Right ventricle myocardium inferior (tissue), 1 donor: ENCODE data around the gene GPM6B. TPM values are rescaled to one million over a fixed set of nuclear protein-coding genes. Genes with fewer than 3 reads are reported as not detected.

ENCODE experiments used
- ATAC-seq: fragments of 200-7000 bp; cut with Tn5 transposase; one replicate; pipeline ENCODE4 v1.9.1; 2020; ENCODE audit warnings: mild to moderate bottlenecking, moderate library complexity
- DNase-seq: peaks from one replicate; pipeline ENCODE4 v3.0.0; 2021; ENCODE audit errors: missing footprints
- intact Hi-C: fragments of 100-400 bp; cut with DNase I; formaldehyde crosslinking; loops from one replicate; pipeline ENCODE4 v1.11.0; 2022
- total RNA-seq: library from RNA; stranded (reverse); fragmentation: NEBNext Ultra II Directional; extraction: Animal tissue kit (Norgen Biotek cat#: 25700); gene quantifications from one replicate; pipeline ENCODE4 v1.2.1, GENCODE V29; 2021
- donor health status: DM: no; HTN: yes; CAD: no; lungs with severe emphysema.

Gene GPM6B
- total RNA-seq, 1 donor from 2014 or later, result 5.1 TPM

- DNase-seq, result no peak
- no peak for ATAC-seq
- intact Hi-C loops, result no loop called here
Observed at GRCh38 chrX:13827298-13828090, 10.6 kb upstream of the GPM6B start.

- intact Hi-C loops, result no loop called here
- DNase-seq (no peak), ATAC-seq (no peak)
Observed at GRCh38 chrX:13826770-13827169, 9.9 kb upstream of the GPM6B start.

GRCh38 chrX:13825178-13825762, 8.4 kb upstream of the GPM6B start:
- intact Hi-C loops, result no loop called here
- ATAC-seq (no peak), DNase-seq (no peak)

- no peak for ATAC-seq
- DNase-seq, result no peak
- intact Hi-C loops, result no loop called here
Observed at GRCh38 chrX:13824746-13825145, 7.9 kb upstream of the GPM6B start.

- ATAC-seq, result no peak
- DNase-seq, result no peak
- intact Hi-C loops, result no loop called here
Observed at GRCh38 chrX:13821738-13822137, 4.8 kb upstream of the GPM6B start.

GRCh38 chrX:13816176-13816575, 717 bp downstream of the GPM6B start:
- DNase-seq, result no peak
- intact Hi-C loops, result no loop called here
- no peak for ATAC-seq

- no peak for DNase-seq
- intact Hi-C loops, result no loop called here
Observed at GRCh38 chrX:13815664-13816063, 1.2 kb downstream of the GPM6B start.

GRCh38 chrX:13808865-13809264, 8.0 kb downstream of the GPM6B start:
- intact Hi-C loops, result no loop called here
- no peak for ATAC-seq
- no peak for DNase-seq

More at GRCh38 chrX:13815664-13816063, 1.2 kb downstream of the GPM6B start:
- ATAC-seq, result no peak

GRCh38 chrX:13808293-13808692, 8.6 kb downstream of the GPM6B start:
- DNase-seq (no peak), ATAC-seq (no peak)
- intact Hi-C loops, result no loop called here

- intact Hi-C loops, result no loop called here
- ATAC-seq (no peak), DNase-seq (no peak)
Observed at GRCh38 chrX:13805241-13805640, 11.7 kb downstream of the GPM6B start.

GRCh38 chrX:13803116-13803515, 13.8 kb downstream of the GPM6B start:
- DNase-seq (no peak), ATAC-seq (no peak)
- intact Hi-C loops, result no loop called here

- intact Hi-C loops, result no loop called here
- no peak for DNase-seq
- no peak for ATAC-seq
Observed at GRCh38 chrX:13798184-13798583, 18.7 kb downstream of the GPM6B start.

GRCh38 chrX:13797512-13797911, 19.4 kb downstream of the GPM6B start:
- DNase-seq, result no peak
- ATAC-seq, result no peak
- intact Hi-C loops, result no loop called here

GRCh38 chrX:13794417-13794816, 22.5 kb downstream of the GPM6B start:
- ATAC-seq (no peak), DNase-seq (no peak)
- intact Hi-C loops, result no loop called here

- no peak for DNase-seq
- intact Hi-C loops, result no loop called here
- ATAC-seq, result no peak
Observed at GRCh38 chrX:13793897-13794296, 23.0 kb downstream of the GPM6B start.

GRCh38 chrX:13791559-13791958, 25.3 kb downstream of the GPM6B start:
- ATAC-seq, result peak; percentile 28
- no peak for DNase-seq
- intact Hi-C loops, result no loop called here

GRCh38 chrX:13791145-13791544, 25.7 kb downstream of the GPM6B start:
- ATAC-seq (no peak), DNase-seq (no peak)
- intact Hi-C loops, result no loop called here

GRCh38 chrX:13790206-13791131, 26.4 kb downstream of the GPM6B start:
- intact Hi-C loops, result no loop called here
- DNase-seq, result no peak
- ATAC-seq, result no peak

GRCh38 chrX:13786048-13786447, 30.8 kb downstream of the GPM6B start:
- intact Hi-C loops, result no loop called here
- ATAC-seq, result no peak
- no peak for DNase-seq
